Lower leg skin (tissue), 4 donors: ENCODE measurements around the gene MTG1. TPM values are rescaled to one million over a fixed set of nuclear protein-coding genes. Genes with fewer than 3 reads are reported as not detected.
"Not testable (repeated sequence)": the region's sequence is repeated elsewhere in the genome, so short reads cannot be mapped to it uniquely, and the experiment has no call there.

Experiments
- DNase-seq, 2 donors: peaks; one replicate each; pipeline ENCODE4 v3.0.0-alpha.2; 2019; ENCODE audit warnings: low spot score in 2 of 2
- H3K4me3 ChIP-seq: fragments of 200-600 bp; sonication (generic); 2 replicates; pipeline ENCODE4 v1.5.1; 2017; ENCODE audit warnings: mild to moderate bottlenecking, low read depth; ENCODE audit not compliant: poor library complexity, severe bottlenecking
- POLR2A ChIP-seq, 2 donors: fragments of 450-650 bp; IDR thresholded peaks; one replicate each; pipeline ENCODE4 v1.6.1; 2016 to 2017; ENCODE audit warnings: antibody characterized with exemption in 2 of 2, mild to moderate bottlenecking in 1 of 2, moderate library complexity in 1 of 2
- WGBS, 2 donors: methylation state at CpG; one replicate each; pipeline ENCODE4 v1.1.5; 2018; 5-methylcytosine and 5-hydroxymethylcytosine counted together
- intact Hi-C: fragments of 100-400 bp; cut with DNase I; formaldehyde crosslinking; loops from one replicate; pipeline ENCODE4 v1.15.0; 2023; ENCODE audit warnings: low total_unique reads
- total RNA-seq, 4 donors: library from RNA; depleted of rRNA; stranded (reverse); fragments of >200 nt; gene quantifications; one replicate each; pipeline ENCODE4 v1.1.0, GENCODE V29; 2016
- TF ChIP-seq, protein P1 (sequence below), 3 donors: fragments of 450-650 bp; IDR thresholded peaks; one replicate each; pipeline ENCODE4 v1.5.1; 2016; ENCODE audit warnings: antibody characterized with exemption in 3 of 3, mild to moderate bottlenecking in 3 of 3, moderate library complexity in 2 of 3

MTG1 gene
- total RNA-seq, 4 donors from 2014 or later: 16.4 to 36.0 (median 25.6) TPM

DNA sequence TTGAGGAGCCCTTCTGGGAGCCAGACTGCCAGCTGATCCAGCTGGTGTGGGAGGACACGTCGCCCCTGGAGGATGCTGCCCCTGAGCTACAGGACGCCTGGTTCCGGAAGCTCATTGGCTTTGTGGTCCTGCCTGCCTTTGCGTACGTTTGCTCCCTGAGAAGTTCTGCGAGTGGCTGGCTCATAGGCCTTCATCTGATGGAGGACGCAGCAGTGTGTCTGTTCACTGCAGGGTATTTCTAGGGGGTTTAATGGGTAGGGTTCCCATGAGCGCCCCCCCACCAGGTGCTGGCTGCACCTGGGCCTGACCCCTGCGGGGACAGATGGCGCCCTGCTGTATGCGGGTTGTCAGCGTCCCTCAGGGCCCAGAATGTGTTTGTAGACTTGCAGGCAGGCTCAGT is 9.9 kb upstream of the MTG1 start:
- no peak for DNase-seq

DNA sequence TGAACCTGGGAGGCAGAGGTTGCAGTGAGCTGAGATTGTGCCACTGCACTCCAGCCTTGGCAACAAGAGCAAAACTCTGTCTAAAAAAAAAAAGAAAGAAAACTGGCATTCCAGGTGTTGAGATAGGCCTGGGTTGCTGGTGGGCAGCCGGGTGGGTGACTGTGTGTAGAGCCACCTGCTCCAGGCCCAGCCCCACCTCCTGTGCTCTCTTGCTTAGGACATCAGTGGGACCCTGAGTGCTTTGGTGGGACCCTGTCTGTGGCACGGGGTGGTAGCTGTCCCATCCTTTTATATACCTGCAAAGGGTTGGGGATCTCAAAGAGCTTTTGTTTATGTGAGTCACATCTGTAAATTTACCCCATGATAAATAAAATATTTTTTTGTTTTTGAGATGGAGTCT is 8.7 kb upstream of the MTG1 start:
- WGBS, 2 donors: 97% methylated on average over 2 of the region's 2 CpGs
- no peak overlapping the region for H3K4me3 ChIP-seq
- no peak for DNase-seq
- intact Hi-C loops: no loop called here
- TF ChIP-seq POLR2A (IDR thresholded peaks at IDR 0.05): no peak
- TF ChIP-seq, protein P1, sequence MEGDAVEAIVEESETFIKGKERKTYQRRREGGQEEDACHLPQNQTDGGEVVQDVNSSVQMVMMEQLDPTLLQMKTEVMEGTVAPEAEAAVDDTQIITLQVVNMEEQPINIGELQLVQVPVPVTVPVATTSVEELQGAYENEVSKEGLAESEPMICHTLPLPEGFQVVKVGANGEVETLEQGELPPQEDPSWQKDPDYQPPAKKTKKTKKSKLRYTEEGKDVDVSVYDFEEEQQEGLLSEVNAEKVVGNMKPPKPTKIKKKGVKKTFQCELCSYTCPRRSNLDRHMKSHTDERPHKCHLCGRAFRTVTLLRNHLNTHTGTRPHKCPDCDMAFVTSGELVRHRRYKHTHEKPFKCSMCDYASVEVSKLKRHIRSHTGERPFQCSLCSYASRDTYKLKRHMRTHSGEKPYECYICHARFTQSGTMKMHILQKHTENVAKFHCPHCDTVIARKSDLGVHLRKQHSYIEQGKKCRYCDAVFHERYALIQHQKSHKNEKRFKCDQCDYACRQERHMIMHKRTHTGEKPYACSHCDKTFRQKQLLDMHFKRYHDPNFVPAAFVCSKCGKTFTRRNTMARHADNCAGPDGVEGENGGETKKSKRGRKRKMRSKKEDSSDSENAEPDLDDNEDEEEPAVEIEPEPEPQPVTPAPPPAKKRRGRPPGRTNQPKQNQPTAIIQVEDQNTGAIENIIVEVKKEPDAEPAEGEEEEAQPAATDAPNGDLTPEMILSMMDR (IDR thresholded peaks at IDR 0.05): no peak

More for the DNA sequence above, 9.9 kb upstream of the MTG1 start:
- TF ChIP-seq, protein P1 (IDR thresholded peaks at IDR 0.05): no peak
- TF ChIP-seq POLR2A (IDR thresholded peaks at IDR 0.05): no peak
- 88 to 91% methylated on average over 8 to 13 of the region's 13 CpGs for WGBS, 2 donors
- no peak overlapping the region for H3K4me3 ChIP-seq
- intact Hi-C loops: no loop called here

DNA sequence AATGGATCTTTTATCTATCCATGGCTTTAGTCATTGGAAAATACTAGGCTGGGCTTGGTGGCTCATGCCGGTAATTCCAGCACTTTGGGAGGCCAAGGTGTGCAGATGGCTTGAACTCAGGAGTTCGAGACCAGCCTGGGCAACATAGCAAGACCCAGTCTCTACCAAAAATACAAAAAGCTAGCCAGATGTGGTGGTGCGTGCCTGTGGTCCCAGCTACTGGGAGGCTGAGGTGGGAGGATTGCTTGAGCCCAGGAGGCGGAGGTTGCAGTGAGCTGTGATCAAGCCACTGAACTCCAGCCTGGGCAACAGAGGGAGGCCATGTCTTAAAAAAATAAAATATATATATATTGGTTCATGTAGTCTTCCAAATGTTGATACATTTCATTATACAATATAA is 7.0 kb upstream of the MTG1 start:
- peak in 1 of 2 donors; percentile 53 for DNase-seq
- H3K4me3 ChIP-seq, intact Hi-C loops: not testable (repeated sequence)
- WGBS, 2 donors: 90 to 97% methylated on average over 4 of the region's 4 CpGs

DNA sequence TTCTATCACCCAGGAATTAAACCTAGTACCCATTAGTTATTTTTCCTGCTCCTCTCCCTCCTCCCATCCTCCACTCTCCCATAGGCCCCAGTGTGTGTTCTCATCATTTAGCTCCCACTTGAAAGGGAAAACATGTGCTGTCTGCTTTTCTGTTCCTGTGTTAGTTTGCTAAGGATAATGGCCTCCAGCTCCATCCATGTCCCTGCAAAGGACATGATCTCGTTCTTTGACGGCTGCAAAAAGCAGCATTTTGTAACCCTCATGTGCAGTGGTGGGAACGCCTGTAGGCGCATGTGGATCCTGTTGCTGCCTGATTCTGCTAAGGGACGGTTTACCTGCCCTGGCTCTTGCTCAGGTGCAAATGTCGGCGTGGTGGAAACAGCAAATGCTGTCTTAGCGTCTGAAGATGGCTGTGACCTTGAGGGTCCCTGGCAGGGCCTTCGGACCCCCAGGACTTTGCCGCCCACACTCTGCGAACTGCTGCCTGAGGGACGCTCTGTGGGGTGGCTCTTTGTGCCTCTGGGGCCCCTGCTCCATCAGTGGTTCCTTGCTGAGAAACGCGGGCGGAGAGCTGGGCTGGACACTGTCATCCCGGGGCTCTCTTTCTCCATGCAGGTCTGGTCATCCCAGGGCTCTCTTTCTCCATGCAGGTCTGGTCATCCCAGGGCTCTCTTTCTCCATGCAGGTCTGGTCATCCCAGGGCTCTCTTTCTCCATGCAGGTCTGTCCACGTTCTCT is 5.6 kb upstream of the MTG1 start:
- intact Hi-C loops: no loop called here

DNA sequence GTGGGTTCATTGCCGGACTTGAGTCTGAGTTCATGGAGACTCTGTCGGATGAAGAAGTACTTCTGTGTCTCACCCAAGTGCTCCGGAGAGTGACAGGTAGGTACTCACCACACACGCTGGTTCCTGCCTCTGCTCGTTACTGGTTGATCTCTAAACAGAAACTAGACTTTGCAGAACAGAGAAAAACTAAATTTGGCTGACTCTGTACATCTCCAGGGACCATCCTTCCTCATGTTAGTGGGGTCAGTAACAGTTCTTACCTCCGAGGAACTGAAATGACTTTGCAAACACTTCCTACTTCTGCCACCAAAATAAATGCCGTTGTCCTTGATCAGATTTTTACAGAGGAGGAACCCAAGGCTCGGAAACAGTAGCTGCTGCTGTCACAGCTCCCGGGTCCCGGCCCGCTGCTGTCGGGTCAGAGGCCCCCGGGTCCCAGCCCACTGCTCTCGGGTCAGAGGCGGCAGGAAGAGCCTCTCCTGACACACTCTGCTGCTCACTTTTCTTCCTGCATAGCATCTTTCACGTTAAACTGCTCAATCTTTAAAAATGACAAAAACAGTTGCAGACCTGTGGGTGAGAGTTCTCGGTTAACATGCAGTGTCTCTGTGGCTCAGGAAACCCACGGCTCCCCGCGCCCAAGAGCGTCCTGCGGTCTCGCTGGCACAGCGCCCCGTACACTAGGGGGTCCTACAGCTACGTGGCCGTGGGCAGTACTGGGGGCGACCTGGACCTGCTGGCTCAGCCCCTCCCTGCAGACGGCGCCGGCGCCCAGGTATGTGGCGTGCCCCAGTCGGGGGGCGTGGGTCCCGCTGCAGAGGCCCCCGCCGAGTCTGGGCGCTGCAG is 4.8 kb upstream of the MTG1 start:
- TF ChIP-seq, protein P1 (IDR thresholded peaks at IDR 0.05): no peak
- no peak for TF ChIP-seq POLR2A (IDR thresholded peaks at IDR 0.05)
- DNase-seq: peak in 1 of 2 donors; percentile 82
- 82 to 84% methylated on average over 36 to 38 of the region's 39 CpGs for WGBS, 2 donors
- intact Hi-C loops: no loop called here
- no peak overlapping the region for H3K4me3 ChIP-seq

More for the DNA sequence above, 5.6 kb upstream of the MTG1 start:
- TF ChIP-seq POLR2A (IDR thresholded peaks at IDR 0.05): no peak
- TF ChIP-seq, protein P1 (IDR thresholded peaks at IDR 0.05): no peak
- DNase-seq: peak in 1 of 2 donors; percentile 70
- WGBS, 2 donors: 84 to 89% methylated on average over 16 to 17 of the region's 17 CpGs
- no peak overlapping the region for H3K4me3 ChIP-seq

DNA sequence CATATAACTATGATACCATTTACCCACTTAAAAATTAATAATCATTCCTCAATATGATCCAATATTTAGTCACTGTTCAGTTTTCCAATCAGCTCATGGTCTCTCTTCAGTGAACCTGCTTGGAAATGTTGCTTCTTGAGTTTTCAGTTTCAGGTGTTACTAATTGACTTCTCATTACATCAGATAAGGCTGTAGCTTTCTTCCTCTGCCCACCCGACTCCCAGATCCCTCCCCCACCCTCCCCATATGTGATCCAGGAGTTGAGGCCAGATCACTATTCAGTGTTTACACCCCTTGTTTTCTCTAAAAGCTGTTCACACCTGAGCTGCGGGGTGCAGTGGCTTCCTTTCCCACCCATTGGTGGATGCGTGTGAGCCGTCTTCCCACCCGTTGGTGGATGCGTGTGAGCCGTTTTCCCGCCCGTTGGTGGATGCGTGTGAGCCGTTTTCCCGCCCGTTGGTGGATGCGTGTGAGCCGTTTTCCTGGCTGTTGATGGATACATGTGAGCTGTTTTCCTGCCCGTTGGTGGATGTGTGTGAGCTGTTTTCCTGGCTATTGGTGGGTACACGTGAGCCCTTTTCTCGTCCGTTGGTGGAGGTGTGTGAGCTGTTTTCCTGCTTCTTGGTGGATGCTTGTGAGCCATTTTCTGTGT is 3.2 kb upstream of the MTG1 start:
- intact Hi-C loops: no loop called here
- 85 to 91% methylated on average over 19 of the region's 19 CpGs for WGBS, 2 donors
- TF ChIP-seq POLR2A (IDR thresholded peaks at IDR 0.05): no peak
- TF ChIP-seq, protein P1 (IDR thresholded peaks at IDR 0.05): no peak
- peak in 1 of 2 donors; percentile 65 for DNase-seq
- H3K4me3 ChIP-seq: no peak overlapping the region
